Glutamatergic neuron (in vitro differentiated cells): ENCODE results near the gene SNRNP27. TPM values are rescaled to one million over a fixed set of nuclear protein-coding genes. Genes with fewer than 3 reads are reported as not detected.

Source experiments
- DNase-seq: peaks from one replicate; pipeline ENCODE4 v3.0.0; 2022
- H3K27ac Mint-ChIP-seq: one replicate; pipeline ENCODE4 v1.8.0; 2020; ENCODE audit warnings: mild to moderate bottlenecking, mixed read lengths, inconsistent platforms; ENCODE audit not compliant: unreplicated experiment
- H3K27me3 Mint-ChIP-seq: one replicate; pipeline ENCODE4 v1.8.0; 2020; ENCODE audit warnings: mild to moderate bottlenecking, moderate library complexity, mixed read lengths, inconsistent platforms; ENCODE audit not compliant: unreplicated experiment
- H3K36me3 Mint-ChIP-seq: one replicate; pipeline ENCODE4 v1.8.0; 2020; ENCODE audit warnings: mild to moderate bottlenecking, mixed read lengths, inconsistent platforms; ENCODE audit not compliant: unreplicated experiment
- H3K4me1 Mint-ChIP-seq: one replicate; pipeline ENCODE4 v1.8.0; 2020; ENCODE audit warnings: mild to moderate bottlenecking, low read depth, mixed read lengths, inconsistent platforms; ENCODE audit not compliant: unreplicated experiment
- H3K4me3 Mint-ChIP-seq: one replicate; pipeline ENCODE4 v1.8.0; 2020; ENCODE audit warnings: mild to moderate bottlenecking, mixed read lengths, inconsistent platforms; ENCODE audit not compliant: unreplicated experiment
- H3K9me3 Mint-ChIP-seq: one replicate; pipeline ENCODE4 v1.8.0; 2020; ENCODE audit warnings: mild to moderate bottlenecking, moderate library complexity, mixed read lengths, inconsistent platforms; ENCODE audit not compliant: unreplicated experiment
- CTCF ChIP-seq: fragments of 200-600 bp; sonication (generic); IDR thresholded peaks from one replicate; pipeline ENCODE4 v1.5.0; 2021; ENCODE audit not compliant: partially characterized antibody, unreplicated experiment
- total RNA-seq: library from RNA; stranded (reverse); fragmentation: NEBNext Ultra II Directional; extraction: Animal tissue kit (Norgen Biotek cat#: 25700); gene quantifications from one replicate; pipeline ENCODE4 v1.2.1, GENCODE V29; 2021; ENCODE audit not compliant: unreplicated experiment

The SNRNP27 gene
- total RNA-seq, 1 donor from 2014 or later, result 93.7 TPM

GRCh38 chr2:69936906-69937305, 43.1 kb downstream of the SNRNP27 start:
- Mint-ChIP-seq H3K36me3 (peaks cover 9% of the 10 kb centered on the region), H3K4me1 (peaks cover 5% of the 10 kb centered on the region), H3K9me3 (no peaks in the 10 kb centered on the region), H3K27ac (no peak overlapping the region), H3K4me3 (no peak overlapping the region), H3K27me3 (peaks cover 1% of the 10 kb centered on the region)
- TF ChIP-seq CTCF, result no peak
- no peak for DNase-seq

GRCh38 chr2:69937968-69938367, 44.2 kb downstream of the SNRNP27 start:
- H3K27me3 Mint-ChIP-seq, result peaks cover 1% of the 10 kb centered on the region
- peaks cover 5% of the 10 kb centered on the region for H3K4me1 Mint-ChIP-seq
- H3K4me3 Mint-ChIP-seq, result no peak overlapping the region
- TF ChIP-seq CTCF, result no peak
- DNase-seq, result no peak
- no peak overlapping the region for H3K27ac Mint-ChIP-seq
- no peaks in the 10 kb centered on the region for H3K9me3 Mint-ChIP-seq
- peaks cover 9% of the 10 kb centered on the region for H3K36me3 Mint-ChIP-seq

- peaks cover 3% of the 10 kb centered on the region for H3K27me3 Mint-ChIP-seq
- peaks cover 5% of the 10 kb centered on the region for H3K4me1 Mint-ChIP-seq
- no peak overlapping the region for H3K27ac Mint-ChIP-seq
- no peaks in the 10 kb centered on the region for H3K9me3 Mint-ChIP-seq
- DNase-seq, result no peak
- no peak overlapping the region for H3K4me3 Mint-ChIP-seq
- peaks cover 9% of the 10 kb centered on the region for H3K36me3 Mint-ChIP-seq
- TF ChIP-seq CTCF, result no peak
Observed at GRCh38 chr2:69939722-69940121, 46.0 kb downstream of the SNRNP27 start.

- Mint-ChIP-seq H3K27ac (no peak overlapping the region), H3K36me3 (peaks cover 8% of the 10 kb centered on the region), H3K4me3 (no peak overlapping the region), H3K27me3 (peaks cover 3% of the 10 kb centered on the region), H3K9me3 (peaks cover under 1% of the 10 kb centered on the region), H3K4me1 (peaks cover 5% of the 10 kb centered on the region)
- no peak for TF ChIP-seq CTCF
- DNase-seq, result no peak
Observed at GRCh38 chr2:69940691-69941090, 46.9 kb downstream of the SNRNP27 start.

- peaks cover 2% of the 10 kb centered on the region for H3K9me3 Mint-ChIP-seq
- no peak overlapping the region for H3K27ac Mint-ChIP-seq
- peaks cover 3% of the 10 kb centered on the region for H3K27me3 Mint-ChIP-seq
- H3K4me3 Mint-ChIP-seq, result no peak overlapping the region
- DNase-seq, result no peak
- no peaks in the 10 kb centered on the region for H3K36me3 Mint-ChIP-seq
- no peak for TF ChIP-seq CTCF
- peaks cover 5% of the 10 kb centered on the region for H3K4me1 Mint-ChIP-seq
Observed at GRCh38 chr2:69943000-69943842, 49.5 kb downstream of the SNRNP27 start.
